ENCODE measurements around the gene SALL1. TPM values are rescaled to one million over a fixed set of nuclear protein-coding genes. Genes with fewer than 3 reads are reported as not detected.

The SALL1 gene
- total and polyA plus RNA-seq, 2 of the 8 experiments (the other 6 are each of a cell fraction or from before 2014, with no cell fraction given): 33.7 to 56.8 TPM

GRCh38 chr16:51113236-51114125 is 37.6 kb downstream of the SALL1 start:
- Histone ChIP-seq H3K36me3 (ENCODE audit: control insufficient read depth in 2 of 4, insufficient read depth in 4 of 4, low read length in 3 of 4) (no peaks in the 10 kb centered on the region), H2AK5ac (ENCODE audit: low read depth, low read length) (no peak overlapping the region), H3K27ac (ENCODE audit: low read depth, low read length) (no peak overlapping the region), H3K23ac (ENCODE audit: insufficient read length) (no peak overlapping the region), H3K4ac (replicated peaks; ENCODE audit: insufficient read length, low read depth, low read length) (no peak overlapping the region), H3K9ac (replicated peaks in 1 of 4; ENCODE audit: extremely low read depth in 1 of 4, low read depth in 3 of 4, low read length in 3 of 4) (no peak overlapping the region), H3K4me2 (ENCODE audit: insufficient read depth in 1 of 2, low read depth in 2 of 2, low read length in 2 of 2) (peak overlapping the region; percentile 53 to 80), H2BK15ac (ENCODE audit: low read length) (no peak overlapping the region), H3K4me3 (ENCODE audit: extremely low read depth in 1 of 4, insufficient read depth in 2 of 4, low read depth in 3 of 4, low read length in 4 of 4) (peak overlapping the region in 3 of 4 experiments; percentile 19 to 56 (median 26); a peak in 7 of 8 replicates), H4K20me1 (replicated peaks in 1 of 2; ENCODE audit: control insufficient read depth in 1 of 2, insufficient read depth in 2 of 2, low read length in 2 of 2) (no peaks in the 10 kb centered on the region), H3K79me1 (ENCODE audit: low read depth, low read length) (no peaks in the 10 kb centered on the region), H3K14ac (ENCODE audit: insufficient read length) (no peak overlapping the region), H3K23me2 (ENCODE audit: low read depth, low read length) (peaks cover 4% of the 10 kb centered on the region; the same call in 1 of the 2 replicates), H3K56ac (replicated peaks; ENCODE audit: insufficient read length, low read depth, low read length) (no peak overlapping the region), H3K9me3 (ENCODE audit: insufficient read depth in 2 of 2, low read depth in 1 of 2, low read length in 1 of 2) (no peaks in the 10 kb centered on the region; a peak in 1 of 4 replicates), H2BK20ac (ENCODE audit: low read length) (no peak overlapping the region), H4K91ac (replicated peaks; ENCODE audit: insufficient read length, low read length) (no peak overlapping the region), H3K27me3 (replicated peaks in 1 of 4; ENCODE audit: control insufficient read depth in 3 of 4, extremely low read depth in 1 of 4, insufficient read depth in 3 of 4, low read length in 3 of 4) (peaks cover 2 to 10% (median 8%) of the 10 kb centered on the region in 4 experiments), H2AFZ (ENCODE audit: low read length) (no peak overlapping the region), H2BK120ac (replicated peaks; ENCODE audit: low read depth, low read length) (no peak overlapping the region), H3K18ac (ENCODE audit: extremely low read depth, low read length) (no peak overlapping the region), H2BK12ac (ENCODE audit: low read depth, low read length) (no peak overlapping the region), H4K5ac (ENCODE audit: insufficient read length, low read depth, low read length) (no peak overlapping the region), H3K4me1 (replicated peaks in 1 of 4; ENCODE audit: control insufficient read depth in 3 of 4, insufficient read depth in 4 of 4, low read length in 3 of 4) (peaks cover 6 to 17% (median 11%) of the 10 kb centered on the region in 4 experiments), H2BK5ac (ENCODE audit: low read depth, low read length) (no peak overlapping the region), H4K8ac (ENCODE audit: extremely low read depth, insufficient read depth, low read length) (peak overlapping the region; percentile 60; the same call in 1 of the 2 replicates), H3K79me2 (ENCODE audit: control insufficient read depth in 1 of 2, insufficient read depth in 2 of 2, low read length in 2 of 2) (no peaks in the 10 kb centered on the region)
- TF ChIP-seq CEBPB (IDR thresholded peaks at IDR 0.05; ENCODE audit: low read depth, low read length): no peak
- TF ChIP-seq EZH2 (IDR thresholded peaks at IDR 0.05; ENCODE audit: low read depth, low read length, severe bottlenecking): peak; percentile 42
- 7% methylated on average over 42 of the region's 50 CpGs; no CpG with 5 or more reads in 1 of the 2 experiments for WGBS, 2 experiments (ENCODE audit: extremely low coverage in 1 of 2, insufficient coverage in 1 of 2, insufficient read length in 1 of 2, insufficient replicate concordance in 2 of 2, low coverage in 1 of 2, low lambda C conversion rate in 2 of 2, missing lambda C conversion rate in 1 of 2)
- ChIA-PET POLR2A (ENCODE audit: partially characterized antibody) (interaction anchor here (0.9 kb wide), 1 partner anchor 24 kb away, joined by 4 read pairs; no protein-coding TSS in a partner anchor), CTCF (ENCODE audit: partially characterized antibody) (interaction anchor here (1.0 to 1.4 kb wide), 3 partner anchors 10 to 72 kb away, joined by 3 to 9 read pairs (median 3); no protein-coding TSS in a partner anchor)
- FAIRE-seq: peak; percentile 36
- no peak for DNase-seq (ENCODE audit: low read depth in 1 of 2, low spot score in 2 of 2)

Measured in H1 (cell line).